GM19324 (cell line): ENCODE measurements around the gene RECQL5.
A peak's percentile ranks its signal among the peaks of the same experiment; 100 is the strongest.
"Not testable (repeated sequence)": the region's sequence is repeated elsewhere in the genome, so short reads cannot be mapped to it uniquely, and the experiment has no call there.

Source experiments
- ATAC-seq: cut with Tn5 transposase; IDR thresholded peaks from one replicate; pipeline ENCODE4 v1.9.1; 2021; ENCODE audit warnings: mild to moderate bottlenecking, moderate library complexity; ENCODE audit not compliant: unreplicated experiment, low FRiP score

The RECQL5 gene

GRCh38 chr17:75650874-75651273 lies 16.1 kb downstream of the RECQL5 start:
- no peak for ATAC-seq

GRCh38 chr17:75649687-75650086 lies 17.3 kb downstream of the RECQL5 start:
- no peak for ATAC-seq

GRCh38 chr17:75647921-75648320 lies 19.0 kb downstream of the RECQL5 start:
- no peak for ATAC-seq

GRCh38 chr17:75647061-75647460 lies 19.9 kb downstream of the RECQL5 start:
- no peak for ATAC-seq

- ATAC-seq, result peak; percentile 17
These were observed 20.3 kb downstream of the RECQL5 start for GRCh38 chr17:75646638-75646992.

- peak; percentile 75 for ATAC-seq
These were observed 20.9 kb downstream of the RECQL5 start for GRCh38 chr17:75645889-75646637.

GRCh38 chr17:75645501-75645888 lies 21.5 kb downstream of the RECQL5 start:
- ATAC-seq, result no peak

- ATAC-seq, result no peak
These were observed 23.3 kb downstream of the RECQL5 start for GRCh38 chr17:75643643-75644017.

GRCh38 chr17:75642784-75643642 lies 23.9 kb downstream of the RECQL5 start:
- ATAC-seq, result no peak

GRCh38 chr17:75642182-75642783 lies 24.7 kb downstream of the RECQL5 start:
- ATAC-seq, result no peak

GRCh38 chr17:75641343-75641742 lies 25.6 kb downstream of the RECQL5 start:
- ATAC-seq, result no peak

GRCh38 chr17:75640556-75641119 lies 26.3 kb downstream of the RECQL5 start:
- ATAC-seq, result no peak

- ATAC-seq, result no peak
These were observed 27.0 kb downstream of the RECQL5 start for GRCh38 chr17:75639771-75640555.

GRCh38 chr17:75639327-75639726 lies 27.6 kb downstream of the RECQL5 start:
- no peak for ATAC-seq

- no peak for ATAC-seq
These were observed 28.1 kb downstream of the RECQL5 start for GRCh38 chr17:75638893-75639292.

GRCh38 chr17:75638039-75638438 lies 28.9 kb downstream of the RECQL5 start:
- ATAC-seq, result not testable (repeated sequence)

GRCh38 chr17:75637551-75637950 lies 29.4 kb downstream of the RECQL5 start:
- no peak for ATAC-seq

- ATAC-seq, result no peak
These were observed 29.8 kb downstream of the RECQL5 start for GRCh38 chr17:75637143-75637538.

- ATAC-seq, result no peak
These were observed 30.4 kb downstream of the RECQL5 start for GRCh38 chr17:75636381-75637142.
